Endothelial cell of umbilical vein (primary cell): ENCODE measurements around the gene NAP1L4. TPM values are rescaled to one million over a fixed set of nuclear protein-coding genes. Genes with fewer than 3 reads are reported as not detected.

Experiments
- BruUV-seq: library from RNA; stranded (reverse); fragments of 400-500 nt; replicated peaks from 2 replicates; lab custom pipeline; 2021; lab: Mats Ljungman, UMichigan
- CTCF ChIA-PET: fragments of 300-600, 350-600 bp; sonication (Branson Sonifier 250); formaldehyde crosslinking; loops from one replicate; lab custom pipeline; 2021; ENCODE audit warnings: antibody characterized with exemption, inconsistent platforms; lab: Charles Lee
- POLR2A ChIA-PET: fragments of 300-600, 350-600 bp; sonication (Branson Sonifier 250); formaldehyde crosslinking; loops from one replicate; lab custom pipeline; 2021; ENCODE audit warnings: antibody characterized with exemption, inconsistent platforms; lab: Charles Lee
- DNase-seq: peaks from one replicate; pipeline ENCODE4 v3.0.0-alpha.2; 2011; ENCODE audit warnings: low read depth, low spot score
- FAIRE-seq: peaks from 2 replicates; lab custom pipeline; 2011; peaks lifted over from hg19 to GRCh38; lab: Jason Lieb, UNC
- H2AFZ ChIP-seq: 2 replicates; pipeline ENCODE4 v1.6.0; 2012; ENCODE audit warnings: low read depth, low read length, control low read depth, inconsistent platforms
- H3K27ac ChIP-seq: 2 replicates; pipeline ENCODE4 v1.5.1; 2011; ENCODE audit warnings: low read depth, mild to moderate bottlenecking, control low read depth, low read length, moderate library complexity; ENCODE audit not compliant: insufficient read depth
- H3K27me3 ChIP-seq, 2 experiments: 2 replicates each; pipeline versions ENCODE4 v1.6.0 to v1.6.1; 2011; ENCODE audit warnings: low read length in 2 of 2, mixed read lengths in 1 of 2; ENCODE audit not compliant: control insufficient read depth in 2 of 2, insufficient read depth in 2 of 2
- H3K36me3 ChIP-seq, 2 experiments: 2 replicates in 1 of 2; 3 replicates in 1 of 2; pipeline ENCODE4 v1.5.1; 2011; ENCODE audit warnings: low read length in 2 of 2, mild to moderate bottlenecking in 1 of 2, moderate library complexity in 1 of 2; ENCODE audit not compliant: control insufficient read depth in 2 of 2, insufficient read depth in 2 of 2; ENCODE audit errors: extremely low read depth in 1 of 2
- H3K4me1 ChIP-seq: 3 replicates; pipeline ENCODE4 v1.5.1; 2011; ENCODE audit warnings: mild to moderate bottlenecking, low read length; ENCODE audit not compliant: control insufficient read depth, insufficient read depth; ENCODE audit errors: extremely low read depth
- H3K4me2 ChIP-seq: 2 replicates; pipeline ENCODE4 v1.6.1; 2011; ENCODE audit warnings: low read length, control low read depth, mixed read lengths; ENCODE audit not compliant: insufficient read depth
- H3K4me3 ChIP-seq, 3 experiments: fragments of 200-600 bp in 1 of 3; sonication (generic), shearing (Covaris generic) in 1 of 3; replicated peaks in 1 of 3; 2 replicates each; pipeline ENCODE4 v1.5.1; 2011 to 2016; ENCODE audit warnings: control low read depth in 3 of 3, low read length in 3 of 3, mild to moderate bottlenecking in 2 of 3, inconsistent platforms in 1 of 3, low read depth in 1 of 3, moderate library complexity in 1 of 3; ENCODE audit not compliant: insufficient read depth in 1 of 3
- H3K79me2 ChIP-seq: 2 replicates; pipeline ENCODE4 v1.6.0; 2012; ENCODE audit warnings: low read length, inconsistent platforms; ENCODE audit not compliant: control insufficient read depth, insufficient read depth
- H3K9ac ChIP-seq: replicated peaks from 2 replicates; pipeline ENCODE3; 2011; ENCODE audit warnings: low read length, control low read depth; ENCODE audit not compliant: insufficient read depth; ENCODE audit errors: extremely low read depth
- H3K9me1 ChIP-seq: replicated peaks from 3 replicates; pipeline ENCODE4 v1.6.0; 2011; ENCODE audit warnings: mild to moderate bottlenecking, low read length; ENCODE audit not compliant: control insufficient read depth, insufficient read depth; ENCODE audit errors: extremely low read depth
- H3K9me3 ChIP-seq: replicated peaks from 2 replicates; pipeline ENCODE4 v1.5.1; 2012; ENCODE audit warnings: low read length, inconsistent platforms; ENCODE audit not compliant: control insufficient read depth, insufficient read depth
- H4K20me1 ChIP-seq: replicated peaks from 2 replicates; pipeline ENCODE3; 2011; ENCODE audit warnings: mild to moderate bottlenecking, low read length; ENCODE audit not compliant: control insufficient read depth, insufficient read depth; ENCODE audit errors: extremely low read depth
- CTCF ChIP-seq, 2 donors: IDR thresholded peaks; 1 replicate in 1 of 2; 2 replicates in 1 of 2; pipeline ENCODE4 v1.5.1; 2011; ENCODE audit warnings: low read length in 2 of 2, mild to moderate bottlenecking in 2 of 2, moderate library complexity in 2 of 2, control low read depth in 1 of 2, inconsistent platforms in 1 of 2, low read depth in 1 of 2; ENCODE audit not compliant: insufficient read depth in 1 of 2; ENCODE audit errors: extremely low read depth in 1 of 2
- EZH2 ChIP-seq: IDR thresholded peaks from 2 replicates; pipeline ENCODE4 v1.6.1; 2012; ENCODE audit warnings: borderline replicate concordance, low read depth, mild to moderate bottlenecking, moderate library complexity, low read length, inconsistent platforms; ENCODE audit not compliant: severe bottlenecking
- FOS ChIP-seq: IDR thresholded peaks from 2 replicates; pipeline ENCODE4 v1.6.1; 2011; ENCODE audit warnings: mild to moderate bottlenecking, low read length, moderate library complexity, borderline replicate concordance; ENCODE audit not compliant: insufficient read depth
- GATA2 ChIP-seq: IDR thresholded peaks from 2 replicates; pipeline ENCODE4 v1.7.0; 2011; ENCODE audit warnings: low read depth, mild to moderate bottlenecking, moderate library complexity, mixed read lengths, low read length; ENCODE audit not compliant: insufficient read length, insufficient read depth
- JUN ChIP-seq: IDR thresholded peaks from 2 replicates; pipeline ENCODE4 v1.6.1; 2011; ENCODE audit warnings: borderline replicate concordance, low read depth; ENCODE audit not compliant: insufficient read length, insufficient read depth
- MAX ChIP-seq: IDR thresholded peaks from 2 replicates; pipeline ENCODE4 v1.6.1; 2011; ENCODE audit not compliant: insufficient read depth, insufficient read length
- MYC ChIP-seq: IDR thresholded peaks from one replicate; pipeline ENCODE4 v1.6.1; 2011; ENCODE audit warnings: mild to moderate bottlenecking, low read depth, low read length
- POLR2A ChIP-seq: IDR thresholded peaks from 2 replicates; pipeline ENCODE4 v1.6.1; 2012; ENCODE audit warnings: low read depth, mild to moderate bottlenecking, control low read depth, low read length
- POLR2AphosphoS5 ChIP-seq: IDR thresholded peaks from 2 replicates; pipeline ENCODE4 v1.6.1; 2012; ENCODE audit warnings: low read depth, mild to moderate bottlenecking, control low read depth, low read length, moderate library complexity; ENCODE audit not compliant: insufficient read depth
- dilution Hi-C: fragments of 300-500 bp; cut with MboI; formaldehyde crosslinking; loops from one replicate; pipeline ENCODE4 v1.15.0; 2019; ENCODE audit warnings: low sequenced_read_pairs; ENCODE audit not compliant: extremely low pct_ligation_motif_present
- intact Hi-C: fragments of 100-400 bp; cut with micrococcal nuclease; formaldehyde crosslinking; loops from one replicate; pipeline ENCODE4 v1.10.0; 2022
- polyA plus RNA-seq, 4 experiments: library from polyadenylated mRNA; depleted of rRNA in 3 of 4; stranded (reverse) in 3 of 4; unstranded in 1 of 4; fragments of >200 nt; gene quantifications; 2 replicates each; pipeline versions ENCODE4 v1.2.1 to v1.2.3, GENCODE V29; 2011 to 2012; ENCODE audit warnings: missing spikeins in 1 of 4
- total RNA-seq: library from RNA; stranded (reverse); gene quantifications from 2 replicates; pipeline ENCODE4 v1.2.3, GENCODE V29; 2021

NAP1L4 gene
- total and polyA plus RNA-seq, 2 donors (not counting 3 experiments of a cell fraction or from before 2014, with no cell fraction given) = 100.0 to 177 TPM

DNA sequence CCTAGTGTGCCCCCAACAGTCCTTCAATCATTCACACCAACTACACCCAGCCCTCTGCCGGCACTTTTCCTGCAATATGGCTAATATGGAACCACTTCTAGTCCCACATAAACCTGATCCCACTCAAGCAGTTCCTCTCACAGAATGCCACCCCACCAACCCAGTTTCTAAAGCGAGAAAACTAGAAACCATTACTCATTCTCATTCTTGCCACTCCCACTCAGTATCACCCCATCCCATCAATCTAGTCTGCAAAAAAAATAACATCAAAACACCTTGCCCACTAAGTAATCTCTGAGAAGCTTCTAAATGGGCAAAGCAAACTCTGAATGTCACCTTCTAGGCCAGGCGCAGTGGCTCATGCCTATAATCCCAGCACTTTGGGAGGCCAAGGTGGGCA is 17.9 kb downstream of the NAP1L4 start:
- Histone ChIP-seq H3K36me3 (peaks cover 23 to 38% of the 10 kb centered on the region in 2 experiments), H3K27me3 (no peaks in the 10 kb centered on the region), H3K4me2 (no peak overlapping the region), H3K9me1 (no peaks in the 10 kb centered on the region), H3K27ac (no peak overlapping the region), H3K79me2 (peaks cover 36% of the 10 kb centered on the region), H3K9me3 (no peaks in the 10 kb centered on the region), H3K9ac (no peak overlapping the region), H4K20me1 (no peaks in the 10 kb centered on the region), H2AFZ (no peak overlapping the region), H3K4me1 (no peaks in the 10 kb centered on the region), H3K4me3 (no peak overlapping the region)
- FAIRE-seq = no peak
- intact Hi-C loops (no loop called here), dilution Hi-C loops (no loop called here)
- TF ChIP-seq JUN (no peak), MYC (no peak), FOS (no peak), POLR2AphosphoS5 (no peak), POLR2A (no peak)
- POLR2A ChIA-PET = no interaction called here
- CTCF ChIA-PET = interaction anchor here (0.8 to 1.8 kb wide), 4 partner anchors 9 to 116 kb away, joined by 3 to 4 read pairs (median 4); no protein-coding TSS in a partner anchor
- no peak for DNase-seq
- no TSS peak for BruUV-seq

DNA sequence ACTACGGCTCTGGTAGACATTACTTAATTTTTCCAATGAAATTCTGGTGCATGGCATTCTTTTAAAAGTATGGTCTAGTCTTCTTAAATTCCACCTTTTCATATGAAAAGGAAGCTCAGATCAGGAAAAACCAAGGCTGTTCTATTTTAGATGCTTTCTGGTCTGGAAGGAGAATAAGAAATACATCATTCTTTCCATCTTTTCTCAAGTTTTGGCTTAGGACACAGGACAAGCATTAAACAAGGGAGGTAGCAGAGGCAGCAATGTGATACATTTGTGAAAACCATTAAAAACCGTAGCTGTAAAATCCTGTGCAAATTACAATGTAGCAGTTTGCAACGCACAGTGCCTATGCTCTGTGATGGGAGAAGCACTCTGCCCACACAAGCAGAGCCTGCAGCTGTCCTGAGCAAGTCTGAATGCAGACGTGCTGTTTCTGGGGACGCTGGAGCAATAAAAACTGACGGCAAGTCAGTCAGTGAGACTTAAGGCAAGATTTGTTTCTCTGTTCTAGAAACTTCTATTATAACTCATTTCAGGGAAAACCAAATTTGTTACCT is 23.7 kb downstream of the NAP1L4 start:
- CTCF ChIA-PET = interaction anchor here (1.4 kb wide), 1 partner anchor 23 kb away, joined by 3 read pairs; no protein-coding TSS in a partner anchor
- no TSS peak for BruUV-seq
- Histone ChIP-seq H3K4me1 (no peaks in the 10 kb centered on the region), H3K79me2 (peaks cover 32% of the 10 kb centered on the region), H3K4me2 (no peak overlapping the region), H3K9ac (no peak overlapping the region), H3K27ac (no peak overlapping the region), H2AFZ (no peak overlapping the region), H3K9me1 (no peaks in the 10 kb centered on the region), H3K36me3 (peaks cover 14 to 54% of the 10 kb centered on the region in 2 experiments), H3K4me3 (no peak overlapping the region), H3K27me3 (no peaks in the 10 kb centered on the region), H3K9me3 (no peaks in the 10 kb centered on the region), H4K20me1 (no peaks in the 10 kb centered on the region)
- dilution Hi-C loops = no loop called here
- intact Hi-C loops = no loop called here
- TF ChIP-seq FOS = no peak
- no peak for TF ChIP-seq CTCF (IDR thresholded peaks at IDR 0.05; ENCODE audit: extremely low read depth in 1 of 2, insufficient read depth in 1 of 2, low read depth in 1 of 2, low read length in 2 of 2)
- no peak for TF ChIP-seq EZH2
- no peak for TF ChIP-seq MAX
- no peak for TF ChIP-seq POLR2A
- no peak for TF ChIP-seq JUN
- no peak for TF ChIP-seq GATA2
- no peak for TF ChIP-seq POLR2AphosphoS5
- TF ChIP-seq MYC = no peak
- FAIRE-seq (no peak), DNase-seq (no peak)
- POLR2A ChIA-PET = no interaction called here
